HCT116 (cell line): ENCODE results near the gene GADD45G. TPM values are rescaled to one million over a fixed set of nuclear protein-coding genes. Genes with fewer than 3 reads are reported as not detected.

Source experiments
- ATAC-seq: fragments of 200-7000 bp; cut with Tn5 transposase; 2 replicates; pipeline ENCODE4 v1.9.1; 2020; ENCODE audit warnings: mild to moderate bottlenecking, moderate library complexity
- BruUV-seq: library from RNA; stranded (reverse); fragments of 400-500 nt; replicated peaks from 2 replicates; lab custom pipeline; 2021; lab: Mats Ljungman, UMichigan
- CTCF ChIA-PET: fragments of 300-600 bp; sonication (Branson Sonifier 250); formaldehyde crosslinking; loops from one replicate; lab custom pipeline; 2021; ENCODE audit warnings: antibody characterized with exemption; lab: Charles Lee
- POLR2A ChIA-PET: fragments of 300-600, 350-600 bp; sonication (Branson Sonifier 250); formaldehyde crosslinking; loops from one replicate; lab custom pipeline; 2021; ENCODE audit warnings: antibody characterized with exemption; lab: Charles Lee
- RAD21 ChIA-PET, 2 experiments: fragments of 300-600 bp; sonication (Branson Sonifier 250); formaldehyde crosslinking; loops; one replicate each; lab custom pipeline; 2023; ENCODE audit warnings: low total read pairs in 2 of 2; ENCODE audit not compliant: uncharacterized antibody in 2 of 2, unreplicated experiment in 2 of 2, low non-redundant PET in 1 of 2; lab: Charles Lee
- DNase-seq: peaks from one replicate; pipeline ENCODE4 v3.0.0-alpha.2; 2010; ENCODE audit warnings: low read depth, low spot score
- H2AFZ ChIP-seq: fragments of 200-600 bp; shearing (Covaris generic), sonication (generic); 2 replicates; pipeline ENCODE4 v1.6.1; 2017; ENCODE audit warnings: low read depth, mixed run types, mixed read lengths, antibody characterized with exemption, low read length; ENCODE audit not compliant: poor library complexity, severe bottlenecking
- H3K27ac ChIP-seq: 2 replicates; pipeline ENCODE4 v1.5.1; 2012; ENCODE audit warnings: low read depth, low read length
- H3K27me3 ChIP-seq: fragments of 200-600 bp; sonication (generic); 2 replicates; pipeline ENCODE4 v1.6.1; 2016; ENCODE audit warnings: mixed run types, low read length, mixed read lengths; ENCODE audit not compliant: insufficient read depth
- H3K36me3 ChIP-seq, 2 experiments: fragments of 200-500 bp in 1 of 2; fragments of 200-600 bp in 1 of 2; sonication (Bioruptor generic) in 1 of 2; sonication (generic) in 1 of 2; 2 replicates each; pipeline versions ENCODE4 v1.5.1 to v1.6.1; 2014 to 2016; ENCODE audit warnings: low read length in 2 of 2, inconsistent platforms in 1 of 2, mixed read lengths in 1 of 2, mixed run types in 1 of 2; ENCODE audit not compliant: insufficient read depth in 2 of 2, control insufficient read depth in 1 of 2
- H3K4me1 ChIP-seq, 2 experiments: fragments of 200-600 bp in 1 of 2; sonication (generic) in 1 of 2; 2 replicates each; pipeline versions ENCODE4 v1.5.1 to v1.6.1; 2012 to 2017; ENCODE audit warnings: low read length in 2 of 2, inconsistent platforms in 1 of 2, mild to moderate bottlenecking in 1 of 2, mixed read lengths in 1 of 2, mixed run types in 1 of 2, moderate library complexity in 1 of 2; ENCODE audit not compliant: insufficient read depth in 2 of 2, control insufficient read depth in 1 of 2
- H3K4me2 ChIP-seq: fragments of 200-600 bp; sonication (generic); 2 replicates; pipeline ENCODE4 v1.6.1; 2017; ENCODE audit warnings: mixed run types, low read length, mixed read lengths
- H3K4me3 ChIP-seq, 2 experiments: fragments of 200-600 bp in 1 of 2; sonication (generic) in 1 of 2; replicated peaks in 1 of 2; 2 replicates each; pipeline ENCODE4 v1.5.1; 2011 to 2016; ENCODE audit warnings: low read length in 2 of 2, control low read depth in 1 of 2, low read depth in 1 of 2, mild to moderate bottlenecking in 1 of 2, mixed read lengths in 1 of 2, mixed run types in 1 of 2
- H3K79me2 ChIP-seq: fragments of 200-600 bp; sonication (generic); 2 replicates; pipeline ENCODE4 v1.6.1; 2017; ENCODE audit warnings: mild to moderate bottlenecking, mixed run types, low read length, moderate library complexity, mixed read lengths; ENCODE audit not compliant: insufficient read depth
- H3K9ac ChIP-seq: fragments of 200-600 bp; sonication (generic); 2 replicates; pipeline ENCODE4 v1.6.1; 2016; ENCODE audit warnings: low read length, mixed read lengths
- H3K9me2 ChIP-seq: fragments of 200-600 bp; sonication (generic), shearing (Covaris generic); 2 replicates; pipeline ENCODE4 v1.6.1; 2017; ENCODE audit warnings: mixed run types, mild to moderate bottlenecking, moderate library complexity; ENCODE audit not compliant: insufficient read depth
- H3K9me3 ChIP-seq, 2 experiments: fragments of 200-500 bp in 1 of 2; fragments of 200-600 bp in 1 of 2; sonication (Bioruptor generic) in 1 of 2; sonication (generic) in 1 of 2; 2 replicates each; pipeline ENCODE4 v1.6.1; 2014 to 2017; ENCODE audit warnings: low read length in 2 of 2, mixed read lengths in 2 of 2, inconsistent platforms in 1 of 2, low read depth in 1 of 2, mild to moderate bottlenecking in 1 of 2, mixed run types in 1 of 2, moderate library complexity in 1 of 2; ENCODE audit not compliant: control insufficient read depth in 1 of 2, insufficient read depth in 1 of 2
- H4K20me1 ChIP-seq: fragments of 200-600 bp; sonication (generic), shearing (Covaris generic); 2 replicates; pipeline ENCODE4 v1.6.1; 2017; ENCODE audit warnings: mixed run types, mild to moderate bottlenecking, moderate library complexity; ENCODE audit not compliant: insufficient read depth
- CBX3 ChIP-seq: IDR thresholded peaks from 2 replicates; pipeline ENCODE4 v1.6.1; 2012; ENCODE audit warnings: low read depth
- CTCF ChIP-seq, 3 experiments: fragments of 200-600 bp in 1 of 3; sonication (generic) in 1 of 3; IDR thresholded peaks in 2 of 3; conservative IDR thresholded peaks in 1 of 3; 2 replicates each; pipeline ENCODE4 v1.5.1; 2012 to 2017; ENCODE audit warnings: low read depth in 2 of 3, low read length in 2 of 3, antibody characterized with exemption in 1 of 3, borderline replicate concordance in 1 of 3, control low read depth in 1 of 3, mild to moderate bottlenecking in 1 of 3, mixed read lengths in 1 of 3, mixed run types in 1 of 3, moderate library complexity in 1 of 3; ENCODE audit not compliant: insufficient read depth in 1 of 3
- ELF1 ChIP-seq: IDR thresholded peaks from 2 replicates; pipeline ENCODE4 v1.6.1; 2012; ENCODE audit warnings: low read depth, borderline replicate concordance
- JUND ChIP-seq: IDR thresholded peaks from 2 replicates; pipeline ENCODE4 v1.6.1; 2012
- RAD21 ChIP-seq: IDR thresholded peaks from 2 replicates; pipeline ENCODE4 v1.6.1; 2012; ENCODE audit warnings: low read depth, mild to moderate bottlenecking
- SP1 ChIP-seq: IDR thresholded peaks from 2 replicates; pipeline ENCODE4 v1.6.1; 2012; ENCODE audit warnings: low read depth
- TCF7L2 ChIP-seq: IDR thresholded peaks from 2 replicates; pipeline ENCODE4 v1.7.0; 2011; ENCODE audit warnings: borderline replicate concordance, inconsistent platforms; ENCODE audit not compliant: insufficient read depth, insufficient read length; ENCODE audit errors: extremely low read depth
- intact Hi-C: fragments of 100-400 bp; cut with micrococcal nuclease; formaldehyde crosslinking; loops from 2 replicates; pipeline ENCODE4 v1.10.0; 2022
- total RNA-seq: library from RNA; stranded (reverse); gene quantifications from one replicate; pipeline ENCODE4 v1.2.1, GENCODE V29; 2021; ENCODE audit not compliant: unreplicated experiment

GADD45G gene
- total RNA-seq, 1 experiment from 2014 or later = not detected

- H3K4me2 ChIP-seq = peak overlapping the region; percentile 89
- DNase-seq = no peak
- H3K4me1 ChIP-seq = peaks cover 28 to 44% of the 10 kb centered on the region in 2 experiments
- H3K9me2 ChIP-seq = no peaks in the 10 kb centered on the region
- peak overlapping the region; percentile 34 to 52 for H3K4me3 ChIP-seq
- H3K79me2 ChIP-seq = no peaks in the 10 kb centered on the region
- TF ChIP-seq JUND = no peak
- TF ChIP-seq SP1 = no peak
- TF ChIP-seq CBX3 = no peak
- no peak for TF ChIP-seq ELF1
- no peak for TF ChIP-seq TCF7L2
- peak; percentile 56 for TF ChIP-seq RAD21
- peak; percentile 37 to 43 (median 40); a peak in 5 of 6 replicates for TF ChIP-seq CTCF (IDR thresholded peaks at IDR 0.05 in 2 of 3, conservative IDR thresholded peaks at IDR 0.05 in 1 of 3; ENCODE audit: borderline replicate concordance in 1 of 3, insufficient read depth in 1 of 3, low read depth in 2 of 3, low read length in 2 of 3)
- TF ChIP-seq, all 23 proteins: peak for 2
- Histone ChIP-seq H3K27ac (no peak overlapping the region; the same call in 1 of the 2 replicates), H3K27me3 (peaks cover 42% of the 10 kb centered on the region), H3K9me3 (no peaks in the 10 kb centered on the region), H2AFZ (peak overlapping the region; percentile 97), H4K20me1 (no peaks in the 10 kb centered on the region), H3K36me3 (no peaks in the 10 kb centered on the region), H3K9ac (no peak overlapping the region; the same call in 1 of the 2 replicates)
- no TSS peak for BruUV-seq
- peak; percentile 50 for ATAC-seq
- intact Hi-C loops = loop anchor here (1.0 kb wide), 3 partner anchors 315 to 498 kb away; no protein-coding TSS in a partner anchor
- POLR2A ChIA-PET = interaction anchor here (0.8 to 1.8 kb wide), 4 partner anchors 10 to 498 kb away, joined by 3 to 10 read pairs (median 4); no protein-coding TSS in a partner anchor
- RAD21 ChIA-PET = interaction anchor here (0.6 to 2.1 kb wide), 6 partner anchors 11 to 498 kb away, joined by 3 to 10 read pairs (median 6); no protein-coding TSS in a partner anchor
- CTCF ChIA-PET = interaction anchor here (1.1 to 12.4 kb wide), 23 partner anchors 10 to 535 kb away, joined by 3 to 297 read pairs (median 5); no protein-coding TSS in a partner anchor
Measured at GRCh38 chr9:89603767-89604665, 796 bp upstream of the GADD45G start.
